ENCODE data around the gene LAMA3. TPM values are rescaled to one million over a fixed set of nuclear protein-coding genes. Genes with fewer than 3 reads are reported as not detected.

The LAMA3 gene
- polyA plus RNA-seq, 1 donor: 48.8 TPM

GRCh38 chr18:23844991-23845680 lies 155.9 kb downstream of the LAMA3 start:
- WGBS (ENCODE audit: insufficient coverage, low lambda C conversion rate): no CpG with 5 or more reads among the region's 9 CpGs
- H3K36me3 ChIP-seq (ENCODE audit: control insufficient read depth, insufficient read depth, low read length): no peaks in the 10 kb centered on the region

GRCh38 chr18:23845988-23846630 lies 156.9 kb downstream of the LAMA3 start:
- Histone ChIP-seq H3K4me3 (ENCODE audit: low read length) (no peak overlapping the region), H3K9me3 (ENCODE audit: control insufficient read depth, low read depth, low read length) (no peaks in the 10 kb centered on the region), H3K36me3 (ENCODE audit: control insufficient read depth, insufficient read depth, low read length) (no peaks in the 10 kb centered on the region), H3K27me3 (ENCODE audit: control insufficient read depth, insufficient read depth, low read length) (no peaks in the 10 kb centered on the region), H3K4me1 (ENCODE audit: control insufficient read depth, insufficient read depth, low read length) (peaks cover 26% of the 10 kb centered on the region), H3K27ac (ENCODE audit: low read length) (no peak overlapping the region)
- WGBS (ENCODE audit: insufficient coverage, low lambda C conversion rate): no CpG with 5 or more reads among the region's 15 CpGs
- DNase-seq: peak in 1 of 2 donors; percentile 41

More at GRCh38 chr18:23844991-23845680, 155.9 kb downstream of the LAMA3 start:
- Histone ChIP-seq H3K4me3 (ENCODE audit: low read length) (no peak overlapping the region), H3K9me3 (ENCODE audit: control insufficient read depth, low read depth, low read length) (no peaks in the 10 kb centered on the region), H3K27me3 (ENCODE audit: control insufficient read depth, insufficient read depth, low read length) (no peaks in the 10 kb centered on the region), H3K4me1 (ENCODE audit: control insufficient read depth, insufficient read depth, low read length) (peaks cover 26% of the 10 kb centered on the region), H3K27ac (ENCODE audit: low read length) (no peak overlapping the region)
- peak; percentile 33 to 48 for DNase-seq

- H3K4me3 ChIP-seq (ENCODE audit: low read length): no peak overlapping the region
- no peaks in the 10 kb centered on the region for H3K9me3 ChIP-seq (ENCODE audit: control insufficient read depth, low read depth, low read length)
- no peaks in the 10 kb centered on the region for H3K36me3 ChIP-seq (ENCODE audit: control insufficient read depth, insufficient read depth, low read length)
- H3K27me3 ChIP-seq (ENCODE audit: control insufficient read depth, insufficient read depth, low read length): no peaks in the 10 kb centered on the region
- DNase-seq: no peak
- H3K27ac ChIP-seq (ENCODE audit: low read length): no peak overlapping the region
- H3K4me1 ChIP-seq (ENCODE audit: control insufficient read depth, insufficient read depth, low read length): peaks cover 26% of the 10 kb centered on the region
- no CpG with 5 or more reads among the region's 19 CpGs for WGBS (ENCODE audit: insufficient coverage, low lambda C conversion rate)
Observed at GRCh38 chr18:23847321-23847986, 158.2 kb downstream of the LAMA3 start.

- H3K27me3 ChIP-seq (ENCODE audit: control insufficient read depth, insufficient read depth, low read length): no peaks in the 10 kb centered on the region
- DNase-seq: peak in 1 of 2 donors; percentile 71
- H3K36me3 ChIP-seq (ENCODE audit: control insufficient read depth, insufficient read depth, low read length): no peaks in the 10 kb centered on the region
- peaks cover 26% of the 10 kb centered on the region for H3K4me1 ChIP-seq (ENCODE audit: control insufficient read depth, insufficient read depth, low read length)
- no peak overlapping the region for H3K4me3 ChIP-seq (ENCODE audit: low read length)
- H3K9me3 ChIP-seq (ENCODE audit: control insufficient read depth, low read depth, low read length): no peaks in the 10 kb centered on the region
- H3K27ac ChIP-seq (ENCODE audit: low read length): peak overlapping the region; percentile 30
- WGBS (ENCODE audit: insufficient coverage, low lambda C conversion rate): no CpG with 5 or more reads among the region's 1 CpG
Observed at GRCh38 chr18:23849141-23849540, 159.9 kb downstream of the LAMA3 start.

GRCh38 chr18:23850215-23850614 lies 161.0 kb downstream of the LAMA3 start:
- 93% methylated on average over 2 of the region's 3 CpGs for WGBS (ENCODE audit: insufficient coverage, low lambda C conversion rate)
- Histone ChIP-seq H3K36me3 (ENCODE audit: control insufficient read depth, insufficient read depth, low read length) (no peaks in the 10 kb centered on the region), H3K4me3 (ENCODE audit: low read length) (no peak overlapping the region), H3K4me1 (ENCODE audit: control insufficient read depth, insufficient read depth, low read length) (peaks cover 21% of the 10 kb centered on the region), H3K27ac (ENCODE audit: low read length) (no peak overlapping the region), H3K27me3 (ENCODE audit: control insufficient read depth, insufficient read depth, low read length) (no peaks in the 10 kb centered on the region), H3K9me3 (ENCODE audit: control insufficient read depth, low read depth, low read length) (no peaks in the 10 kb centered on the region)
- no peak for DNase-seq

GRCh38 chr18:23851470-23852002 lies 162.3 kb downstream of the LAMA3 start:
- no peaks in the 10 kb centered on the region for H3K27me3 ChIP-seq (ENCODE audit: control insufficient read depth, insufficient read depth, low read length)
- H3K4me3 ChIP-seq (ENCODE audit: low read length): no peak overlapping the region
- DNase-seq: no peak
- no peak overlapping the region for H3K27ac ChIP-seq (ENCODE audit: low read length)
- WGBS (ENCODE audit: insufficient coverage, low lambda C conversion rate): 60% methylated on average over 2 of the region's 3 CpGs
- no peaks in the 10 kb centered on the region for H3K9me3 ChIP-seq (ENCODE audit: control insufficient read depth, low read depth, low read length)
- peaks cover 19% of the 10 kb centered on the region for H3K4me1 ChIP-seq (ENCODE audit: control insufficient read depth, insufficient read depth, low read length)
- no peaks in the 10 kb centered on the region for H3K36me3 ChIP-seq (ENCODE audit: control insufficient read depth, insufficient read depth, low read length)

GRCh38 chr18:23852236-23853045 lies 163.2 kb downstream of the LAMA3 start:
- Histone ChIP-seq H3K4me3 (ENCODE audit: low read length) (no peak overlapping the region), H3K36me3 (ENCODE audit: control insufficient read depth, insufficient read depth, low read length) (no peaks in the 10 kb centered on the region), H3K27ac (ENCODE audit: low read length) (no peak overlapping the region), H3K4me1 (ENCODE audit: control insufficient read depth, insufficient read depth, low read length) (peaks cover 23% of the 10 kb centered on the region), H3K9me3 (ENCODE audit: control insufficient read depth, low read depth, low read length) (no peaks in the 10 kb centered on the region), H3K27me3 (ENCODE audit: control insufficient read depth, insufficient read depth, low read length) (no peaks in the 10 kb centered on the region)
- WGBS (ENCODE audit: insufficient coverage, low lambda C conversion rate): 100% methylated on average over 3 of the region's 4 CpGs
- no peak for DNase-seq

- H3K4me3 ChIP-seq (ENCODE audit: low read length): no peak overlapping the region
Observed at GRCh38 chr18:23853448-23854195, 164.4 kb downstream of the LAMA3 start.

GRCh38 chr18:23855721-23856120 lies 166.5 kb downstream of the LAMA3 start:
- no CpG with 5 or more reads among the region's 5 CpGs for WGBS (ENCODE audit: insufficient coverage, low lambda C conversion rate)
- H3K4me3 ChIP-seq (ENCODE audit: low read length): no peak overlapping the region
- peak in 1 of 2 donors; percentile 30 for DNase-seq
- H3K27me3 ChIP-seq (ENCODE audit: control insufficient read depth, insufficient read depth, low read length): no peaks in the 10 kb centered on the region
- no peaks in the 10 kb centered on the region for H3K36me3 ChIP-seq (ENCODE audit: control insufficient read depth, insufficient read depth, low read length)
- peaks cover 18% of the 10 kb centered on the region for H3K4me1 ChIP-seq (ENCODE audit: control insufficient read depth, insufficient read depth, low read length)
- no peaks in the 10 kb centered on the region for H3K9me3 ChIP-seq (ENCODE audit: control insufficient read depth, low read depth, low read length)
- H3K27ac ChIP-seq (ENCODE audit: low read length): peak overlapping the region; percentile 1

More at GRCh38 chr18:23853448-23854195, 164.4 kb downstream of the LAMA3 start:
- peaks cover 18% of the 10 kb centered on the region for H3K4me1 ChIP-seq (ENCODE audit: control insufficient read depth, insufficient read depth, low read length)
- no peak overlapping the region for H3K27ac ChIP-seq (ENCODE audit: low read length)
- no peaks in the 10 kb centered on the region for H3K27me3 ChIP-seq (ENCODE audit: control insufficient read depth, insufficient read depth, low read length)
- H3K36me3 ChIP-seq (ENCODE audit: control insufficient read depth, insufficient read depth, low read length): no peaks in the 10 kb centered on the region
- no peak for DNase-seq
- WGBS (ENCODE audit: insufficient coverage, low lambda C conversion rate): no CpG with 5 or more reads among the region's 8 CpGs
- no peaks in the 10 kb centered on the region for H3K9me3 ChIP-seq (ENCODE audit: control insufficient read depth, low read depth, low read length)

Measured in large intestine (tissue), 3 donors.